Adipose tissue (tissue), 3 donors: Measurements from ENCODE around the gene PIBF1. TPM values are rescaled to one million over a fixed set of nuclear protein-coding genes. Genes with fewer than 3 reads are reported as not detected.
"Not testable (repeated sequence)": the region's sequence is repeated elsewhere in the genome, so short reads cannot be mapped to it uniquely, and the experiment has no call there.

Source experiments
- H3K27ac ChIP-seq: one replicate; pipeline ENCODE4 v1.5.1; 2013; ENCODE audit warnings: low read depth, low read length
- WGBS, 3 donors: extraction: QIAGEN DNeasy Blood & Tissue Kit; methylation state at CpG; one replicate each; pipeline ENCODE4 v1.1.7; 2013; 5-methylcytosine and 5-hydroxymethylcytosine counted together
- polyA plus RNA-seq, 3 donors: library from polyadenylated mRNA; stranded (reverse); fragments of 200-250 nt; gene quantifications; one replicate each; pipeline ENCODE4 v1.2.3, GENCODE V29; 2013
- donor health status: healthy with polysubstance abuse.
- donor health status: Bipolar disorder and iron deficiency.
- donor health status: healthy.

PIBF1 gene
- polyA plus RNA-seq: 10 to 100 TPM in 1 of 3 donors, 1 to 10 TPM in 2; 4.1 to 21.7 (median 5.7) TPM

- H3K27ac ChIP-seq: peak within 1 kb of the TSS; percentile 35
- WGBS, 3 donors: 0% methylated on average over 81 of the region's 81 CpGs
Measured at GRCh38 chr13:72781451-72782439, at the start of gene PIBF1, which contains the start of gene DIS3. Gene PIBF1 (plus strand): TSS chr13:72782133. CDS start chr13:72783470, 1,337 bp downstream. Gene DIS3 (minus strand): TSS chr13:72781900. CDS start chr13:72781832, 68 bp downstream.

GRCh38 chr13:72737033-72737432 lies 44.9 kb upstream of the PIBF1 start:
- 72 to 96% (median 86%) methylated on average over 3 of the region's 3 CpGs for WGBS, 3 donors
- no peak overlapping the region for H3K27ac ChIP-seq

- 59 to 71% (median 71%) methylated on average over 1 of the region's 1 CpG for WGBS, 3 donors
- H3K27ac ChIP-seq: no peak overlapping the region
Measured at GRCh38 chr13:72740015-72740414, 41.9 kb upstream of the PIBF1 start.

GRCh38 chr13:72745260-72745659 lies 36.7 kb upstream of the PIBF1 start:
- 82 to 88% (median 88%) methylated on average over 1 of the region's 1 CpG for WGBS, 3 donors
- no peak overlapping the region for H3K27ac ChIP-seq

GRCh38 chr13:72751220-72751619 lies 30.7 kb upstream of the PIBF1 start:
- H3K27ac ChIP-seq: no peak overlapping the region

GRCh38 chr13:72754111-72754510 lies 27.8 kb upstream of the PIBF1 start:
- H3K27ac ChIP-seq: no peak overlapping the region
- 92 to 95% (median 93%) methylated on average over 6 of the region's 6 CpGs for WGBS, 3 donors

- no peak overlapping the region for H3K27ac ChIP-seq
- WGBS, 3 donors: 71 to 73% (median 73%) methylated on average over 4 of the region's 4 CpGs
Measured at GRCh38 chr13:72757792-72758535, 24.0 kb upstream of the PIBF1 start.

GRCh38 chr13:72760189-72760588 lies 21.7 kb upstream of the PIBF1 start:
- 63 to 95% (median 93%) methylated on average over 3 of the region's 3 CpGs for WGBS, 3 donors
- no peak overlapping the region for H3K27ac ChIP-seq

- H3K27ac ChIP-seq: no peak overlapping the region
- 57 to 70% (median 64%) methylated on average over 2 of the region's 2 CpGs for WGBS, 3 donors
Measured at GRCh38 chr13:72763411-72763810, 18.5 kb upstream of the PIBF1 start.

GRCh38 chr13:72774019-72774418 lies 7.9 kb upstream of the PIBF1 start:
- 88 to 91% (median 88%) methylated on average over 2 of the region's 2 CpGs for WGBS, 3 donors

GRCh38 chr13:72782717-72783116 lies 784 bp downstream of the PIBF1 start:
- WGBS, 3 donors: 1 to 6% (median 3%) methylated on average over 7 of the region's 7 CpGs
- H3K27ac ChIP-seq: no peak overlapping the region

More at GRCh38 chr13:72774019-72774418, 7.9 kb upstream of the PIBF1 start:
- no peak overlapping the region for H3K27ac ChIP-seq

- not testable (repeated sequence) for H3K27ac ChIP-seq
- 93 to 96% (median 95%) methylated on average over 4 of the region's 4 CpGs for WGBS, 3 donors
Measured at GRCh38 chr13:72784679-72785078, 2.7 kb downstream of the PIBF1 start.

- WGBS, 3 donors: 56 to 76% (median 65%) methylated on average over 1 of the region's 1 CpG
- H3K27ac ChIP-seq: no peak overlapping the region
Measured at GRCh38 chr13:72788831-72789230, 6.9 kb downstream of the PIBF1 start.

GRCh38 chr13:72792640-72793039 lies 10.7 kb downstream of the PIBF1 start:
- no peak overlapping the region for H3K27ac ChIP-seq
- 94 to 96% (median 95%) methylated on average over 2 of the region's 2 CpGs for WGBS, 3 donors

GRCh38 chr13:72798817-72799216 lies 16.9 kb downstream of the PIBF1 start:
- H3K27ac ChIP-seq: no peak overlapping the region
- 54 to 70% (median 62%) methylated on average over 3 of the region's 3 CpGs for WGBS, 3 donors

GRCh38 chr13:72804301-72804700 lies 22.4 kb downstream of the PIBF1 start:
- WGBS, 3 donors: 91 to 100% (median 97%) methylated on average over 1 of the region's 1 CpG
- H3K27ac ChIP-seq: no peak overlapping the region

GRCh38 chr13:72805676-72806346 lies 23.9 kb downstream of the PIBF1 start:
- H3K27ac ChIP-seq: no peak overlapping the region
- WGBS, 3 donors: 97 to 100% (median 97%) methylated on average over 1 of the region's 1 CpG

- not testable (repeated sequence) for H3K27ac ChIP-seq
Measured at GRCh38 chr13:72806514-72806913, 24.6 kb downstream of the PIBF1 start.

More at GRCh38 chr13:72806514-72806913, 24.6 kb downstream of the PIBF1 start:
- 94 to 100% (median 100%) methylated on average over 1 of the region's 1 CpG for WGBS, 3 donors
